HS-5 (cell line): Measurements from ENCODE around the gene CIBAR2.

Experiments
- DNase-seq: peaks from one replicate; pipeline ENCODE4 v3.0.0-alpha.2; 2012; ENCODE audit warnings: low read depth

CIBAR2 gene

DNA sequence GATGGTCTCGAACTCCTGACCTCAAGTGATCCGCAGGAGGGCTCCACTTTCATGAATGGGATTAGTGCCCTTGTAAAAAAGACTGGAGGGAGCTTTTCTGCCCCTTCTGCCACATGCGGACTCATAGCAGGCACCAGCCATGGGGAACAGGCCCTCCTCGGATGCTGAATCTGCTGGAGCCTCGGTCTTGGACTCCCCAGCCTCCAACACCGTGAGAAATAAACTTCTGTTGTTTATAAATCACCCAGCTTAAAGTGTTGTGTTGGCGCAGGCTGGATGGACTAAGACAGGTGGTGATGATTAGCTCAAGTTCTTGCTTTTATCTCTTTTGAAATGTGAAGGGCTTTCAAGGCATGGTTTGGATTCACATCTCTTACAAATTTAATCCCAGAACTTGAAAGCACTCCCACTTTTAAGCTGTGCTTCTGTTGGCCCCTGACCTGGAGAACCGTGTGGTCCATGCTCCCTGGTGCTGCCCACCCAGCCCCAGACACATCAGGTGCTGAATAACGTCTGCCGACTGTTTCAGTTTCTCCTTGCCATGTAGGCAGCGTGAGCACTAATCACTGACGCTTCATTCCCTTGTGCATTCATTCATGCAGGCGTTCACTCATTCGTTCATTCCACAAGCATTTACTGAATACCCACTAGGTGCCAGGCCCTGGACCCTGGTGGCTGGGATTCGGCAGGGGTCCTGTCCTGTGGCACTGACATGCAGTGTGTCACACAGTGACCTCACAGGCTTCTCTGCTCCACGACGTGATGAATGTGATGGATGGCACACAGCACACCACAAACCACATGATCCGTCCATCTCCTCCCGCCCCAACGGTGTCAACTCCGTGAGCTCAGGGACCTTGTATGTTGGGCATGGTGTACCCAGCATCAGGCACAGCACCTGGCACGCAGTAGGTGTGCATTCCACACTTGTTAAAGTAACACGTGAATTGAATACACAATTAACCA, 8.9 kb downstream of the CIBAR2 start:
- DNase-seq: no peak

DNA sequence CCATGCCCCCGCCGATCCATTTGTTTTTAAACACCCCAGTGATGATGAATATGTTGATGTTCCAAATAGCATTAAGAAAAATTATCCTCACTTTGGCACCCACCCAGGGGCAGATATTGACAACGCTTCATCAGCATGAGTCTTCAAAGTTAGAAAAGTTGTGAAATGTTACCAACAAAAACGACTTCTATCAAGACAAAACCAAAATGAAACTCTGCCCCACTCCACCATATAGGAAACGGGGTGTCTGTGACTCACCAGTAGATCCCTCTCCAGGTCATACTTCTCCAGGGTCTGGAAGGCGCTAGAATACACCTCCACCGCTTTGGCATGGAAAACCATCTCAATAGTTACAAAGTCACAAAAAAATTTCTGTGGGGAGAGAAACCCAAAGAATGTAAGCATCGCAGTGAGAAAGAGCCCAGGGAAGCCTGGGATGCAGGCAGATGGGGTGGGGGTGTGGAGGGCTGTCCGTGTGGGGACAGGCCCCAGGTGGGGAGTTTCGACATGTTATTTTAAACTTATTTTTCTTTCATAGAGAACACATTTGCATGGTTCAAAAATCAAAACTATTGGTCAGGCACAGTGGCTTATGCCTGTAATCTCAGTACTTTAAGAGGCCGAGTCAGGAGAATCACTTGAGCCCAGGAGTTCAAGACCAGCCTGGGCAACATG, 10.2 kb downstream of the CIBAR2 start:
- DNase-seq: no peak

DNA sequence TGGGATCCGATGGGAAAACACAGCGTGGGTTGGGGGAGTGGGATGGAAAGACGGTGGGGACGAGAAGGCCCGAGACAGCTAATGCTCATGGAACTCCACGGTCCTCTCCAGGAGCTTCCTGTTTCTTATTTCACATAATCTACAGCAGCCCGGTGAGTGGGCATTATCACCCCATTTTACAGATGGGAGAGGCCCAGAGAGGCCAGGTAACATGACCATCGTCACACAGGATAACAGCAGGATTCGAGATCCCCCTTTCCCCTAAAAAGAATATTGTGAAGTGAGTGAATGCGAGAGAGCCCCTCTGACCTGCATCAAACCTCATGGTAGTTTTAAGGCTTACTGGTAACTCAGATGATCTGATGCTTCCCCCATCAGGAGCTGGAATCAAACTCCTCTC, 12.0 kb downstream of the CIBAR2 start:
- no peak for DNase-seq

DNA sequence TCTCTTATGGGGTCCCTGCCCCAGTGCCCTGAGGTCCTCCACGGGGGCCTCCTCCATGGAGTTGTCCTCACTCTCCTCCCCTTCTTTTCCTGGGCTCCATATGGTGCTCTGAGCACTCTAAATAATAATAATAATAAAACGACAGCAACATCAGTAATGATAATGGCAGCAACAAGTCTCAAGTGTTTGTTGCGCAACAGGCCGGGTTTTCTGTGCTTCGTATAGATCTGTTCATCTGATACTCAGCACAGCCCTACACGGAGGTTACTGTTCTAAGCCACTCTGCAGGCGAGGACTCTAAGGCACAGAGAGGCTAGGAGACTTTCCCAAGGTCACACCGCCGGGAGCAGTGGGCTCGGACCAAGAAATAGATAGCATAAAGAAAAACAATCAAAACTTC, 13.7 kb downstream of the CIBAR2 start:
- no peak for DNase-seq

DNA sequence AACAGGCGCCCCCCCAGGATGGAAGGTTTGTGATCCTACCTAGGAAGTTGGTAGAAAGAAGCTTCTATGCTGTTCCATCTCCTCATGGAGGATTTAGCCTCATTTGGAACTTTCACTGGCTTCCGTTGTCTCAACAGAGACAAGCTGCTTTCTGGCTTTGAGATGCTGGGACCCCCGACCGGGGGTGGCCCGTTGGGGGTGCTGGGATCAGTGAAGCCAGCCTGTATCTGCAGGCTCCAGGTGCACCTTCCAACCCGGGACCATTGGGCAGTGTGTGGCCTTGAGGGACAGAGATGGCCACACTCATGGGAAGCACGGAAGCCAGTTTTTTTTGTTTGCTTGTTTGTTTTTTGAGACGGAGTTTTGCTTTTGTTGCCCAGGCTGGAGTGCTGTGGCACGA, 15.4 kb downstream of the CIBAR2 start:
- DNase-seq: no peak

DNA sequence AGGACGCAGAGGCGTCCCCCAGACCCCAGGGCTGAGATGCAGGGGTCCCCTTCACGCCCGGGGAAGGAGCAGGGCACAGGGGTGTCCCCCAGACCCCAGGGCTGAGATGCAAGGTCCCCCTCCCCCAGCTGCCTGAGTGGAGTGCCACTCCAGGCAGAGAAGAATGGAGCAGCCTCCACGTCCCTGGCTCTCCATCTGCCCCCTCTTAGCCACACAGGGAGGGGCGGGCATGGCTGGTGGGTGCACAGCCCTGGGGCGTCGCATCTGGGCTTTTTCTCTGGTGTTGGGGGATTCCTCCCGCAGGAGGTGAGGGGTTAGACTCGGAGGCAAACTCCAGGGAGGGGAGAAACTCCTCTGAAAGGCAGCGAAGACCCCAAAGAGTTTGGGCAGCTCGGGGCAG, 17.5 kb downstream of the CIBAR2 start:
- no peak for DNase-seq

DNA sequence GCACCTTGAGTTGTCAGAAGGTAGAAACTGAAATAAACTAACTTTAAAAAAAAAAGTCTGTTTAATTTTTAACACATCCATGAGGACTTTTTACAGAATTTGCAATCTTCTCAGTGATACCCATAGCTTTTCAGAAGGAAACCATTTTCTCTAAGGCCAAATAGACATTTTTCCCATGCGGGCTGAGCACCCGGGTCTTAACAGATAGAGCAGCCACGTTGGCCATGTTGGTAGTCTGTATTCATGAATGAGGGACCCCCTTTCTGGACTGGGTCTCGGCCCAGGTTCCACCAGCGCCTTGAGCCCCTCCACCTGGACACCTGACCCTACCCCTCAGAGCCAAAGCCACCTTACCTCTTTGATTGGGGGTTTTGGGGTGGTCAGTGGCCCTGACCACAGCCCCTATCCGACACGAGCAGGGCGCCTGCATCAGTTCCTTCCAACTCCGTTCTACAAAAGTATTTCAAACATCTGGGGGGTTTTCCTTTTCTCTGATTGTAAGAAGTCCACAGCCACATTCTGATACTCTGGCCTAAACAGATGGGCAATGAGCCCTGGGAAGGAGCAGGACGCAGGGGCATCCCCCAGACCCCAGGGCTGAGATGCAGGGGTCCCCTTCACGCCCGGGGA, 18.0 kb downstream of the CIBAR2 start:
- DNase-seq: no peak

DNA sequence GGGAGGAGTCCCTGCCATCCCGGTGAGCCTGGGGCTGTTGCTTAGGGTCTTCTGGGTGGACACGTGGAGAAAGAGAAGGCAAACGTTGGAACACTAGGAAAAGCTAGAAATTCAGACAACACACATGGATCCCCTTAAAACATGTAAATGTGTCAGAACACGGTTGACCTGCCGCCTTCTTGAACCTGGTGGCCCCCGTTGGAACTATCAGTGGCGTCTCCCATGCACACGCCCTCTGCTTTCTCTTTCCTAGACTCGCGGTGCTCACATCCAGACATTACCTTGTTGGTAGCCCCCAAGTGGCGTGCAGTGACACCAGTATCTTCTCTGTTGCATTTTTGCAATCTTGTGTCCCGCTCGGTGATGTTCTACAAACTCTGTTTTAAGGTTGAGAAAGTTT, 18.6 kb downstream of the CIBAR2 start:
- no peak for DNase-seq

DNA sequence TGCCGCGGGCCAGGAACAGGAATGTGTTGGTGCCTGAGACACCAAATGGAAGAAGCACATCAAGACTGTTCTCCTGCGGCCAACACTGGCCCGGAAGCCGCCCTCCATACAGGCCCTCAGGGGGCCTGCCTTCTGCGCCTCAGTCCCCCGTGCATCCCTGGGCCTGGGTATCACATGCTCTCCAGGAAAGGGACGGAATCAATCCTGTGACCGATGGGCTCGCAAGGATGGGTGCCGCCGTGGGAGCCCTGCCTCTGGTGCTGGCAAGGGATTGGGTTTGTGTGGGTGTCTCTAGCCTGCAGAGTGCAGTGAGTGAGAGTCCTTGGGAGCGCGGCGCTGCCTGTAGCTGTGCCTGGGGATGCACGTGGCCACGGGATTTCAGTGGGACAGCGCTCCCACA, 19.4 kb downstream of the CIBAR2 start:
- no peak for DNase-seq

DNA sequence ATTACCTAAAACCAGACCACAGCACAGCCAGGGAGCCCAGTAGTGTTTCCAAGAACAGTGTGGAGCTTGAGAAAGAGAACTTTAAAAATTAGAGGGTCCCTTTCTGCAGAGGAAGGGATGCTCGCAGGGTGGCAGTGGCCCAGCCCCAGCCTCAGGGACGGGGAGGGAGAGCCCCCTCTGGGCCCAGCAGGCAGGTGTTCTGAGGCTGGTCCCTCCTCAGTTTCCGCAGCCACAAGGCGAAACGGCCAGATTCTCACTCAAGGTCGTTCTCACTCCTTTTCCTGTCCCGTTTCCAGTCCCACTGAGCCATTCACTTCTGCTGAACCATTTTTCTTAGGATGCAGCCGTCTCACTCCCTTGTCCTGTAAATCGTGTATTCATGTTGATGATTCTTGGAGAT, 20.0 kb downstream of the CIBAR2 start:
- DNase-seq: no peak

DNA sequence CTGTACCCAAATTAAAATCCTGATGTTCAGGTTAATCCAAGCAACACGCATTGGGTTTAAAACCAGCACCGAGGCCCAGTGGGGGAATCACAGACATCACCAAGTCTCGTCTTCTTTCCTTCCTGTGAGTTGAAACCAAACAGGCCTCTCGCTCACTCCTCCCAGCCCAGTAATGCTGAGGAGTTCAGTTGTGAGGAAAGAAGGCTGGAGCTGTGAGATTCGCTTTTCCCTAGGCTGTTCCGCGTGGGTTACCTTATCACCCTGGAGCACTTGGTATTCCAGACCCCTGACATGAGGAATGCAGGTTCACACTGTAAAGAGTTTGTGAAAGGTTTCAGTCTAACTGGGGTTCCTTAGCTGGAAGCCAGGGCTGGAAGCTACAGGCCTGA, 20.8 kb downstream of the CIBAR2 start:
- no peak for DNase-seq

DNA sequence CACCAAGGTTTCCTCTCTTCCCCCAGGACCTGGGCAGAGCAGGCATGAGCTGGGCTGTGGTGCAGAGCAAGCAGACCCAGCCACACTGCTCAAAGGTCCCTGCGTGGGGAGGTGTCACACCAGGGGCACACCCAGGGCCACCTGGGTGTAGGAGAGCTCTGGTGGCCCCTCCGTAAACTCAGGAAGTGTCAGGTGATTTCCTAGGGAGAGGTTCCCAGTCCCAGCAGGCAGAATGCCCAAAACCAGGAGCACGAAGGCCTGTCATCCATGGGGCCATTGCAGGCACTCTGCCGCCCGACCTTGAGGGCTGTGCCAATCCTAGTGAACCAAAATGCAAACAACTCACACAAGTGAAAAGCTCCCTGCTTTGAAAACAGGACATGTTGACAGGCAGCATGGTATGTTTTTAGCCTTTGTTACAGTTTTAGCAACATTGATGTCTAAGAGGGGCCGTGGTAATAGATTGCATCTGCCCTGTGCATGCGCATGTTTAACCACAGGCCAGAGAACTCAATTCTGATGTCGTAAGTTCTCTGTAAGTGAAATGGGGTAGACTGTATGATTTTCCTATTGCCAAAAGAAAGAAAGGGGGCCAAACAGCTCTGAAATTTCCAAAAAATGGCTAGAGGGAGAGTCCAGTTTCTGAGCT, 21.3 kb downstream of the CIBAR2 start:
- no peak for DNase-seq

DNA sequence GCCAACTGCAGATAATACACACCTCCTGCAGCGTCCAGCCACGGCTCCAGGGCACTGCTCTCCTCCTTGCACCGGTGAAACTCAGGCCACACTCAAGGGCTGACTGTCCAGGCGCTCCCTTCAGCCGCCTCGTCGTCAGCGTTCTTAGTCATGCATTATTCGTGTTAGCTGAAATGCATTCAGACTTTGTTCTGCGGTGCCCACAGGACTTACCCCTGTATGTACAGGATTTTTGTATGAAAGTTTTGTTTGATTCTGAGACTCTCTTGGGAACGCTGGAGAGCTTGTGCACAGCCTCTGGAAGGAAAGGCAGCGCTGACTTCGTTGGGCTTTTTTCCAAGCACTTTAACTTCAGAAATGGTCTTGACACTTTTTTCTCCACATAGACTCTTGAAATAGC, 22.1 kb downstream of the CIBAR2 start:
- DNase-seq: no peak

DNA sequence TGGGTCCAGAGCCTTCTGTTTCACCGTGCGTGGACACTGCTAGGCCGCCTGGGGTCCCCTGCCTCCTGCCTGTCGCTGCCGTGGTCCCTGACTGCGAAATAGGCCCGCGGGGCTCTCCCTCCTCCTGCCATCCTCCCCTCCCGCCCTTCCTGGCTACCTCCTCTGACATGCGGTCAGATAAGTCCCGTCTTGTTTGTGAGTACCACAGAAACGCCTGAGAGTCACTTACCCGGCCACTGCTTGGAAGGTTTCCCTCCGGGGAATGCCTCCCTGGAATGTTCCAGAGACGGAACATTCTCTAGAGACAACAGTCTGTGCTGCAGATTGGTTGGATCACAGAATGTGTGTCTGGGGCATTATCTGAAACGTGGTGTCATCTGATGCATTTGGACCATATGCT, 22.7 kb downstream of the CIBAR2 start:
- DNase-seq: no peak

DNA sequence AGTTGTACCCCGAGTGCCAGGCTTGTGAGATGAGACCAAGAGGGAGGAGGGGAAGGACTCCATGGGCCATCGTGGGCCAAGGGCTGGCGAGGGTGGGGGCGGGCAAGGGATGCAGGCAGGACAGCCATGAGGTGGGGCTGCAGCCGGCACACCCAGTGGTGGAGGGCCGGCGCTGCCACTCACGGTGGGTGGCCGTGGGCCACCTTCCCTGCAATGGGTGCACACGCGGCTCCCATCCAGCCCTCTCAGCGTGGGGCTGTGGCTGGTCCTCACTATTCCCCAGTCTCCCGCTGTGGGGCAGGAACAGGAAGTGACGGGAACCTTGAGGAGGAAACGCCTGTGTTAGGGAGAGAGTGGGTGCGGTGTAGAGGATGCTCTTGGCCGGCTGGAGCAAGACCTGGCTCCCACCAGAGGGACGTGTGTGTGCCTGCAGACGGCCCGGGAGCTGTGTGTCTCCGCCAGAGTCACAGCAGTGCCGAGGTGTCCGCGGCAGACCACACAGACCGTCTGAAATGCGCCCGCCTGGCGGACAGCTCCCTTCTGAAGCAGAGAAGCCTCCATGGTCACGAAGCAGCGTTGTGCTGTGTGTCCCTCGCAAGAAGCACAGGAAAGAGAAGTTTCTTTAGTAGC, 23.6 kb downstream of the CIBAR2 start:
- no peak for DNase-seq

DNA sequence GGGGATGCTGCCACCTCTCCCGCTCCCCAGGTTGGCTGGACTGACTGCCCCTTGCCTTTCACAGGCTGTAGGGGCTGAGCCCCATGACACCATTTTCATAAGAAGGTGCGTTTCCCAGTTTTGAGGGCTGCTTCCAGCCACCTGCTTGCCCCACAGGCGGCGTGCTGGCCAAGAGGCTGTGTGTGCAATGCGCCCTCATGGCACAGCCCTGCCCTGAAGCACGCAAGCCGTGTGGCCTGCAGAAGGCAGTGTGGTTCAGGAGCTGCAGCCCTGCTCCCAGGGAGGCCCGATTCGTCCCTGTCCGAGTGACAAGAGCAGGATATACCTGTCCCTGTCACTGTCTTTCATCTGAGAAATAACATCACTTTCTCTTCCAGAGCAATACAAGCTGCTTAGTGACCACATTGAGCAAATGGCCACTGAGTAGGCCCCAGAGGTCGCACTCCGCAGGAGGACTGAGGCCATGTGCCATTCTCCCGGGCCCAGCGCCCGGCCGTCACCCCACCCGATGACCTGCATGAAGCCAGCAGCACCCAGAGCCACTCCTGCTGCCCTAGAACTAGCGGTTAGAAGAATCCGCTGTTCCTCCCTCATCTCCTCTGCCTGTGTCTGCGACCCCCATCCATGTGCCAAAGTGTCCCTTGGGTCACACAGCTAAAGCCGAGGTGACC, 24.2 kb downstream of the CIBAR2 start:
- DNase-seq: no peak

DNA sequence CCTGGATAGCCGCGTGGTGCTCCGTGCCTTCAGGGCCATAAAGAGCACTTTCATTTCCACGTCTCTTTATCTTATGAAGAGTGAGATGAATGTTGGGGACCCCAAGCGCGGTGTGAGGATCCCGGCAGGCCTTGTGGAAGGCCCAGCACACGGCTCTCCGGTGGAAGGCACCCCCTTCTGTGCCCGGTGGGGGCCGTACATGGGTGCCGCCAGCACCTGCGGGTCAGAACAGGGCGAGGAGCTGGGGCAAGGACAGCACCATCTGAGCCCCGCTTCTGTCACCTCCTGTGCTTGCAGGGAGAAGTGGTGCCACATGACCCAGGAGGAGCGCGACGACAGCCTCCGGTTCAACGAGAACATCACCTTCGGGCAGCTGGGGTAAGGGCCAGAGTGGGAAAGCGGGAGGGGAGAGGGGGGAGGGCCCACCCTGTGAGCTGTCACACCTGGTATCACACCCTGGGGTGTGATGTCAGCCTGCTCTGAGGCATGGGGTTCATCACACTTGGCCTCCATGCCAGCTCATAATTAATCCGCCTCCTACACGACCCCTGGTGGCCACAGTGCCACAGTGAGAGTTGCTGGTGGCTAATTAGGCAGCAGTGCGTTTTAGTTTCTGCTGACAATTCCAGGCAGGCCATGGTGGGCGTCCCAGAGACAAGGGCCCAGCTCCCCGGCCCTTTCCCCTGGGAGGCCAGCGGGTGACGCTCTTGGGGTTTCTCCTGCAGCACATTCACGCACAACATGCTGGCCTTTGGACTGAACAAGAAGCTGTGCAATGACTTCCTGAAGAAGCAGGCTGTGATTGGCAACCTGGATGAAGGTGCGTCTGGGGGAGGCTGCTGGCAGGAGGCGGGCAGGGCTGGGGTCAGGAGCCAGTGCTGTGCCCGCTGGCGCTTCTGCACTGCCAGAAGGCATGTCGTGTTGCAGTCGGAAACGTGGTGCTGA, 25.7 kb downstream of the CIBAR2 start:
- peak; percentile 13 for DNase-seq

DNA sequence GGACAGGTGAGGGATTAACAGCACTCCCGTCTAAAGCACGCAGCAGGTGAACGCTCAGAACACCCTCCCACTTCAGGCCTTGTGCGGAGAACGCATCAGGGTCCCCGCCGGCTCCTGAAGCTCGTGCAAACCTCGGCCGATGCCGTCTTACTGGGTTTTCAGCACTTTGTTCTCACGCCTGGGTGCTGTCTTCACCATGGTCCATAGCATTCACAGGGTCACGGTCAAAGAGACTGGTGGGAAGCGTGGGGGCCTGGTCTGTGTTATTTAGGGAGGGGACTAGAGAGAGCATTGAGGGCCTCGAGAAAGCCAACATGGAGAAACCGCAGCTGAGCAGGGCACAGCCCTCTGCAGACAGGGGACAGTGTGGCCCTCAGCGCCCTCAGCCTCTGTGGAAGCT, 26.6 kb downstream of the CIBAR2 start:
- no peak for DNase-seq

DNA sequence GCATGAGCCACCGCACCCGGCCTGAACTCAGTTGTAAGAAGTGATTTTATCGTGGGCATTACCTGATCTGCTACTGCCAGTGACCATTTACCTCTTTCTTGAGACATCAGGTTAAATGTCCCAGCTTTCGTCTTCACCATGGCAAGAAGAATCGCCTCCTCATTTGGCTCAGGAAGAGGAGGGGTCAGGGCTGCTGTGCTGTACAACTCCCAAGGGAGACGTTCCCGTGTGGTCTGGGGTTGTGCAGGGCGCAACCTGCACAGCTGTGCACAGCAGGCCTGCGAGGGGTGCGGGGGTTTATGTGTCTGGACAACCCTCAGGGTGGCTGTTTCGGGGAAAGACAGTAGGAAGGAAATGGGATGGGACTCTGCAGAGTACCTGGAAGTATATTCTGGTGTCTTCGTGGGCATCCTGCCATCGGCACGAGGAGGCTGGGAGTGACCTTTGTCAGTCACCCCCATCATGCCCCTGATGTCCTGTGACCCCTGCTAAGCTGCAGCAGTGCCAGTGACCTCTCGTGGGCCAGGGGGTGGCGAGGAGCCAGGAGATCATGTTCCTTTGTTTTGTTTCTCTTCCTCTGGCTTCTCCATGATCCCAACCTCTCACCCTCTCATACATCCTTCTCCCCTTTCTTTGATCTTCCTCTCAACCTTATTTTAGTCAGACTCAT, 27.3 kb downstream of the CIBAR2 start:
- DNase-seq: no peak
